NCI-H460 (cell line): ENCODE measurements around the gene TMEM179. TPM values are rescaled to one million over a fixed set of nuclear protein-coding genes. Genes with fewer than 3 reads are reported as not detected.
"Not testable (repeated sequence)": the region's sequence is repeated elsewhere in the genome, so short reads cannot be mapped to it uniquely, and the experiment has no call there.

Experiments
- DNase-seq: peaks from one replicate; pipeline ENCODE4 v3.0.0-alpha.2; 2016; ENCODE audit warnings: low read depth; ENCODE audit errors: extremely low read depth
- total RNA-seq: library from RNA; depleted of rRNA; stranded (reverse); fragments of >200 nt; shearing (Covaris generic); gene quantifications from 2 replicates; pipeline ENCODE4 v1.2.3, GENCODE V29; 2014

Gene TMEM179
- total RNA-seq, 1 experiment from 2014 or later, result 3.8 TPM

DNA sequence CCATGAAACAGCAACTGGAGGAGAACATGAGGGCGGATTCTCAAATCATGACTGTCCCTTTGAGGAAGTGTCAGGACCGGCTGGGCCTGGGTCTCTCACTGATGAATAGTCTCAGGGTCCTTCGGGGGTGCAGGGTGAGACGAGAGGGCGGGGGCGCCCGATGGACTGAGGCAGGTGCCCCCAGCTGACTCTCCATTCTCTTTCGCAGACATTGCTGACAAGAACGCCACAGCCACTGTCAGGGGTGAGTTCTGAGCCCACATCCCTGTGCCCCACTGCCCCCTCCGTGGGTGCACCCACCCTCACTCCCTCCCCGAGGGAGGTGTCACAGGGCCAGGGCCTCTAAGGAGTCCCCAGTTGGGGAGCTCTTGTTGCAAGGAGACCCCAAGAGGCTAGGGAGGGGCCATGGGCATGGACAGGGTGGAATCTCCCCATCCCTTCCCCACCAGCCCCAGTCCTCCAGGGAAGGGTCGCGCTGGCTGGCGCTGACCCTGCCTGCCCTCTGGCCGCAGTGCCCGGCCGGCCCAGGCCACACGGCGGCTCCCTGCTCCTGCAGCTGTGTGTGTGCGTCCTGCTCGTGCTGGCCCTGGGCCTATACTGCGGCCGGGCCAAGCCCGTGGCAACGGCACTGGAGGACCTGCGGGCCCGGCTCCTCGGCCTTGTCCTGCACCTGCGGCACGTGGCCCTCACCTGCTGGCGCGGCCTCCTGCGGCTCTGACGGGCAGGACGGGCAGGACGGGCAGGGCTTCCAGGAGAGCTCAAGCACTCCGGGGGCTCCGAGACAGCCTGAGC lies 16.3 kb downstream of the TMEM179 start:
- DNase-seq, result no peak

DNA sequence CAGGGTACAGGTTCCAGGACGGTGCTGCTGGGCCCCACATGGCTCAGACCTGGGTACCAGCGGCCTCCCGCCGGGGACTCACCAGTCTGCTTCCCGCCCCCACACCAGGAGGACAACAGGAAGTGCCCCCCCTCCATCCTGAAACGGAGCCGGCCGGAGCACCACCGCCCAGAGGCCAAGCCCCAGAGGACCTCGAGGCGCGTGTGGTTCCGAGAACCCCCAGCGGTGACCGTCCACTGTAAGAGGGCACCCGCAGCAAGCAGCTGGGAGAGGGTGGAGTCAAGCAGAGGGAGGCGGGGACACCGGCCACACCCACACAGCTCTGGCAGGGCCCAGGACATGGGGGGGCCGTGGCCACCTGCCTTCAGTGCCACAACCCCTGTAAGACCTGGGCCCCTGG lies 16.9 kb downstream of the TMEM179 start:
- DNase-seq, result no peak

DNA sequence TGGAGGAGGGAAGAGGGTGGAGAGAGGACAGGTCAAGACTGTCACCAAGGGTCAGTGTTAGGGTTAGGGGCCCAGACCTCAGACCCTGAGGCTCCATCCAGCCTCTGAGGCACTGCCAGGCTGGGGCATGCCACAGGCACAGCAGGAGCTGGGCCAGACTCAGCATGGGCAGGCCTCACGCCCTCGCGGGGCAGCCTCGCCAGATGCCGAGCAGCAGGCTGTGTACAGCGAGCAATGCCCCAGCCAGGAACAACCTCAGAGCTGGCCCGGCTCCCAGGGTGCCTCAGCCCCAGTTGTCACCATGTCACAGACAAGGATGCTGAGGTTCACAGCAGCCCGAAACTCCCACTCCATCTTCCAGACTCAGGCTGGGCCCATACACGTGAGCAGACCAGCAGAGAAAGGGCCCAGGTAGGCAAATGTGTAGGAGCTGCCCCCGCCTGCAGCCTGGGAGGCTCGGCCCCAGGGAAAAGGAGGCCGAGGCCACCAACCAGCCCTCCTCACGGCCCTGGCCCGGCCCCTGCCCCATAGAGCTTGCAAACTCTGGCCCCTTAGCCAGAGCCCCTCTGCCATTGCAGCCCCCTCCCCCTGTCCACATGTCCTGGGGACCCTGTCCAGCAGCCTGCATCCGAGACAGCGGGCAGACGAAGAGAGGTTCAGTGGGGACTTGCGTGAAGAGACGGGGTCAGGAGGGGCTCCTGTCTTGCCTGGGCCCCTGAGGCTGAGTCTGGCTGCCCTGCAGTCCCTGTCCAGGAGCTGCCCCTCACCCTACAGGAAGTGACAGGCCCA lies 17.5 kb downstream of the TMEM179 start:
- no peak for DNase-seq

DNA sequence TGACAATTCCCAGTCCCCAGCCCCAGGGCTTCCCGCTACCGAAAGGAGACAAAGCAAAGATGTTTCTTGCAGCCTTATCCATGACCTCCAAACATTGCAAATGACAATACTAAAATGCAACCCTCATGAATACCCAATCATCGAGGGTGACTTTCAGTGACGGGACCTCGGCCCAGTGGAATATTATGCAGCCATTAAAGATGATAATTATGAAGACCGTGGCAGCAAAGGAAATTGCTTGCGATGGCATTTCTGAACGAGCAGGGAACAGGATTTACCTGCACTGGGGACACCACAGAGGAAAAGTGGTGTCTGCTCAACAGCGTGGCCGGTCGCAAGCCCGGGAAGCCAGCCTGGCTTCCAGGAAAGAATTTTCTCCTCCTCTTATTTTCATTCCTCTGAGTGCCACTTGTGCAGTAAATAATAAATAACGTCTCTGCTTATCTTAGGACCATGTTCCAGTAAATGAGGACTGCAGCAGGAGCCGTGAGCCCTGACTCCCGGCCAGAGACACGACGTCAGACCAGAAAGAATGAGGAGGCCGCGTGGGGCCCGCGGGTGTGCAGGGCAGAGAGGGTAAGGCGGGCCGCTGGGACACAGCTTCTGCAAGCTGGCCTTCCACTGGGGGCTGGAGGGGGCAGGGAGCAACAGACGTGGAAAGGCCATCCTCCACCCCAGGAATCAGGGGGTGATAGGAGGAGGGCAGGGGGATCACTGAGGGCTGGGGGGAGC lies 18.4 kb downstream of the TMEM179 start:
- DNase-seq, result no peak

DNA sequence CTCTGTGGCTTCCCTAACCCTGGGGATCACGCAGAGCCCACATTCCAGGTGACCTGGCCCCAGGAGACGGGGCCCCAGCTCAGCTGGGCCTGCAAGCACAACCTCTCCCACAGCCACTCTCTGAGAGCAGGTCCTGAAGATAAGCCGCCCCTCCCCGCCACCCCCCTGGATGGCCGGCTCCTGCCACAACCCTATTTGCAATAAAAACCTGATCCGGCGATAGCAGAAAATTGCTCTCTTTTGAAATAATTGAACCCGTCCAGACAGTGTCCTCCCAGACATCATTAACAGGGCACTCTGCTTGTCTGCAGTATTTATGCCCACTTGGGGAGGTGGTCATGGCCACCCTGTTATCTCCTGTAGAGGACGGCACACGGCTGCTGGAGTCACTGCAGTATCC lies 20.0 kb downstream of the TMEM179 start:
- DNase-seq, result no peak

DNA sequence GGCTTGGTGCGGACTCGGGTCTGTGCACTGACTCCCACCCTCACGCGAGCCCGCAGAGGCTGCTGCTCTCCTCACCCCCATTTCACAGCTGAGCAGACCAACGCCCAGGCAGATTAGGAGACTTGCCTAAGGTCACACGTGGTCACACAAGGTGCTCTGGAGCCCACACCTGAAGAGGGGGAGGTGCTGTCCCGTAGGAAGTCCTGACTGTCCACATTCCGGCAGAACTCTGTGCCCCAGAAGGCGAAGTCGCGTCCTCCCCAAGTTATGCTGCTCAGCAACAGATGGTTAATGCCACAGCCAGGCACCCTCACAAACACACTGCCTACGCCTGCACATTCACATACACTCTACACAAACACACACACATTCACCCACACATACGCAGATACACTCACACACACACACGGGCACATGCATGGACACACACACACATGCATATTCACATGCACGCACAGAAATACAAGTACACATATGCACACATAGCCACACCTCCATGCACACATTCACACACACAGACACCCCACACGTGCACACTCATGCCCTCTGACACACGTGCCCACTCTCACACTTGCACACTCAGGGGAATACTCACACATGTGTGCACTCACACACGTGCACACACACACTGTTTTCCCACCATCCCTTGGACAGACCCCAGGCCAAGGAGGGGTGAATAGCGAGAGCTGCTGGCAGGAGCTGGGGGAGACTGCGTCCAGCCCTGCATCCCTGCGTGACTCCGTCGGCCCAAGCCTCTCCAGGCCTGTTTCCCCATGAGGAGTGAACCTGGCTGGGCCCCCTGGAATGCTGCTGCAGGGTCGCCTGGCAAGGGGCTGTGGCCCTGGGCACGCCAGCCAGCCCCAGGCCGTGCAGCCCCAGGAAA lies 20.9 kb downstream of the TMEM179 start:
- DNase-seq, result no peak

DNA sequence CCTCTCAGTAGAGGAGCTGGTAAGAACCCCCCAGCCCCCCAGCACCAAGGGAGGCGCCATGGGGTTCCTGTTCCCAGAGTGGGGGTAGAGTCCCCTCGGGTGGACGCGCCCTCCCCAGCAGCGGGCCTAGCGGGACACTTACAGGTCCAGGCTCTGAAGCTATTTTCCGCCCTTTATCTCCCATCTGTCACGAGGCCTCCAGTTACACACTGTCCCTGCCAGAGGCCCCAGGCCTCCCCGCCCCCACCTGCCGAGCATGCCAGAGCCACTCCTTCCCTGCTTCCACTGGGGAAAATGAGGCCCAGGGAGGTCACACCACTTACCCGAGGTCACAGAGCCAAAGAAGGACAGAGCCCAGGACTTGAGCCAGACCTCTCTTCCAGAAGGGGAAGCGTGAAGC lies 21.9 kb downstream of the TMEM179 start:
- DNase-seq, result no peak

DNA sequence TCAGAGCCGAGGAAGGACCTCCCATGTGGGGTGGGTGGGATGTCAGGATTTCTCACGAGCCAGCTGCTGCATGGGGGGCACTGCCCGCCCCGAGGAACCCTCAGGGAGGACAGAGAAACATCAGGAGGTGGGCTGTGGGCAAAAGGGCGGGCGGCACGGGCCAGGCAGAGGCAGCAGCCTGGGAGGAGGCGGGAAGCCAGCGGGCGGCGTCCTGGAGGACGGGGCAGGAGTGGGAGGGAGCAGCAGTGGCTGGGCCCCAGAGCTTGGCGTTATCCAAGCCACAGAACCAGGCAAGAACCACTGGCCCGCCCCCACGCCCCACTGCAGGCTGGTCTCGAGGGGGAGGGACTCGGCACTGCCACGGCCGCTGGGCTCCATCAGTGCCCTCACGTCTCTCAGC lies 22.6 kb downstream of the TMEM179 start:
- no peak for DNase-seq

DNA sequence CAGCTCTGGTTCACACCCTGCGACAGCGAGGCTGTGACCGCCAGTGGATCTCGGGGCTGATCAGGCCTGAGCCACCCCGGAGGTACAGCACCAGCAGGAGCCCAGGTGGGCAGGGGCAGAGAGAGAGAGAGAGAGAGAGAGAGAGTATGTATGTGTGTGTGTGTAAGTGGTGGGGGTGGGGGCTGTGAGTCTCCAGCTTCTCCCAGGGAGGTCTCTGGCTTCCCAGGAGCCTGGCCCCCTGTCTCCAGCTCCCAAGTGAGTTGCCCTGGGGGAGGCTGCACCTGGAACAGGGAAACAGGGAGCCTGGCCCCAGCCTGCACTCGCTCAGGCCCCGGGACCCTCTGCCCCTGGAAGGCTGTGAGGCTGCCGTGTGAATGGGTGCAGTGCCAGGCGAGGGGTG lies 23.1 kb downstream of the TMEM179 start:
- no peak for DNase-seq

DNA sequence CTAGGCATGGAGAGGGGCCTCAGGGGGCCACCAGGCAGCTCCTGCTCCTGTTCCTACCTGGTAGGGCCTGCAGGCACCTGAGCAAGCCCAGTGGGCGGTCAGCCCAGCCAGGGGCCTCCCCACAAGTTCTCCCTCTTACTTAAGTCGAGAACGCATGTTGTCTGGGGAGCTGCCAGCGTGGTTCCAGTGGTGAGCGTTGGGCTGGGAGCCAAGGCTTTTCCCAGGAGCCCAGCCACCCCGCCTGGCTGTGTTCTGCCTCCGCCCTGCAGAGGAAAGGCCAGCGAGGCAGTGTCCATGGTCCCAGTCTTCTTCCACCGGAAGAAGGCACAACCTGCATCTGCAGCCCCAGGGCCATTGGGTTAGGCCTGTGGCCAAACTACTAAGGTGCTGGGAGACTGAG lies 23.6 kb downstream of the TMEM179 start:
- no peak for DNase-seq

DNA sequence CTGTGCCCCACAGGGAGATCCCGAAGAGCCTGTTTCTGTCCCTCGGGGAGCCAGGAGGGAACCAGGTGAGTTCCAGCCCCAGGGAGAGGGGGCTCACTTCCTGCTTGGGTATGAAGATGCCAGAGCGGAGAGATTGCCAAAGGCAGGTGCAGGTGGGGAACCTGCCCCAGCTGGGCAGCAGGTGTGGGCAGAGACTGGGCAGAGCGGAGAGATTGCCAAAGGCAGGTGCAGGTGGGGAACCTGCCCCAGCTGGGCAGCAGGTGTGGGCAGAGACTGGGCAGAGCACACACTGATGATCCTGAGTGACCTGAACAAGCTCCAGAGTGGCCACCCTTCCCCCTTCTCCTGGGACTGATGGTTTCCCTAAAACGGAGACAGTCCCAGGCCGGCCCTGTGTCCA lies 24.6 kb downstream of the TMEM179 start:
- DNase-seq, result not testable (repeated sequence)

DNA sequence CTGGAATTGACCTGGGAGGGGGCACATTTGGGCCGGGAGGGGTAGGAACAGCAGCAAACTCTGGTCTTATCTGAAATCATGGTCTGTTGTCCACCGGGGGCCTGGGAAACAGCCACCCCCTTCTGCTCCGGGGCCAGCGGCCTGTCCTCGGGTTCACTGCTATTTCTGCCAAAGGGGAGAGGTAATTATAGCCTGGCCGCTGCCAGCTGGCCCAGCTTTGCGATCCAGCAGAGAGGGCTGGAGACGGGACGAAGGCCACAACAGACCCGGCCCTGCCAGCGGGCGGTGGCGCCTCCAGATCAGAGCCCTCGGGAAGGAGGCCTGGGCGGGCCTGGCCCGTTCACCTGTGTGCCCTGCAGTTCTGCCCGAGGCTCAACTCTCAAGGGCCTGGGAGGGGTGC lies 25.1 kb downstream of the TMEM179 start, which contains the start of gene C14orf180:
TSS of gene C14orf180 (plus strand) at position 258 of the 400 bp plus-strand sequence. CDS start 6,667 bp downstream, outside the sequence.
- no peak for DNase-seq

DNA sequence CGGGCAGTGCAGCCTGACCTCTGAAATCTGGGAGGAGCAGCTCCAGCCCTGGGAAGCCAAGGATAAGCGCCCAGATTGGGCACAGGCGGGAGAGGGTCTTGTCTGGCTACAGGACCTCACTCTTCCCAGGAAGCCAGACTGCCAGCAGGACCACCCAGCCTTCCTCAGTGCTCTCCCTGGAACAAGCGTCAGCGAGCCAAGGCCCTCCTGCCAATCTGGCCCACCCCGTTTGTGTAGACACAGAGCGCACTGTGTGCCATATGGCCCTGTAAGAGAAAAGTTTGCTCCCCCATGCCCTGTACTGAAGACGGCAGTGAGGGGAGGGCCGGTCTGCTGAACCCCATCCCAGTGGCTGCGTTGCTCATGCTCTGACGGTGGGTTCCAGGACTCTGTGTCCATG lies 26.3 kb downstream of the TMEM179 start:
- no peak for DNase-seq

DNA sequence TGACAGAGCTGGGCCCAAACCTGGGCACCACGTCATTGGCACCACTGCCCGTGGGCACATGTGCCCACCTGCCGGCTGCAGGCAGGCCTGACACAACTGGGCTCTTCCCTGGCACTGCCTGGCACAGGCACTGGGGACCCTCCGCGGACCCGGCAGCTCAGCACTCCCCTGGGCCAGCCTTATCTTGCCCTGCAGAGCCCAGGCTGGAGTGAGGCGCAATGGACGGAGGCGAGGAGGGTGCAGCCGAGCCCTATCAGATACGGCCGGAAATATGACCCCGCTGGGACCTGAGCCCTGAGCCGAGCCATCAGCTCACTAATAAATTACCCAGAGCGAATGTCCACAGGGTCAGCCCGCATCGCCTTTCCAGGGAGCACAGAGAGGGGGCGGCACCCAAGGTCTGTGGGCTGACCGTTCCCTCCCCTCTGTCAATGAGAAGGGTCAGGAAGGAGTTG lies 26.7 kb downstream of the TMEM179 start:
- DNase-seq, result no peak

DNA sequence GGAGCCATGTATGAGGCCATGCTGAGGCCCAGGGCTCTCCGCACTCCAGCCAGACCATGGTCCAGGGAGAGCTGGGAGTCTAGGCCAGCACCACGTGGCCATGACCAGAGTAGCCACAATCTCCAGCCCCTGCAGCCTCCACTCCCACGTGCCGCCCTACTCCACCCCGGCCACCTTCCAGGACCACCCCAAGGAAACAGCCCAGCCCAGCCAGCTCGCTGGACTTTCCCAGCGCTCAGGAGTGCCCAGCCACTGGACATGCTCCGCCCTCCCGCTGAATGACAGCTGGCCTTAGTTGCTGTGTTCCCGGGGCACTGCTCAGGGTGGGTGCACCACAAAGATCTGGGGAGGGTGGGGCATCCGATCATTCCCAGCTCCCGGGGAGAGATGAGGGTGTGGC lies 27.1 kb downstream of the TMEM179 start:
- DNase-seq, result no peak

DNA sequence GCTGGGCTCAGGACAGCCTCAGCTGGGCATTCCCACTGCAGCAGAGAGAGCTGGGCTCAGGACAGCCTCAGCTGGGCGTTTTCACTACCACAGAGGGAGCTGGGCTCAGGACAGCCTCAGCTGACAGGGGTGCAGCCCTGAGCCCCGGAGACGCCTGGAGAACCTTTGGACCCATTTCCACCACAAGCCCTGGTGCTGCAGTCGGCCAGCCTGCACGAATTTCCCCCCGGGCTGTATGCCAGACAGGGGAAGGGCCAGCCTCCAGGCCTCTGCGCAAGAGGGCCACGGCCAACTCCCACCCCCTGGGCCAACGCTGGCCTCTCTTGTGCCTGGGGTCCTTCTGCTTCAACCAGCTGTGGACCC lies 27.6 kb downstream of the TMEM179 start:
- no peak for DNase-seq

DNA sequence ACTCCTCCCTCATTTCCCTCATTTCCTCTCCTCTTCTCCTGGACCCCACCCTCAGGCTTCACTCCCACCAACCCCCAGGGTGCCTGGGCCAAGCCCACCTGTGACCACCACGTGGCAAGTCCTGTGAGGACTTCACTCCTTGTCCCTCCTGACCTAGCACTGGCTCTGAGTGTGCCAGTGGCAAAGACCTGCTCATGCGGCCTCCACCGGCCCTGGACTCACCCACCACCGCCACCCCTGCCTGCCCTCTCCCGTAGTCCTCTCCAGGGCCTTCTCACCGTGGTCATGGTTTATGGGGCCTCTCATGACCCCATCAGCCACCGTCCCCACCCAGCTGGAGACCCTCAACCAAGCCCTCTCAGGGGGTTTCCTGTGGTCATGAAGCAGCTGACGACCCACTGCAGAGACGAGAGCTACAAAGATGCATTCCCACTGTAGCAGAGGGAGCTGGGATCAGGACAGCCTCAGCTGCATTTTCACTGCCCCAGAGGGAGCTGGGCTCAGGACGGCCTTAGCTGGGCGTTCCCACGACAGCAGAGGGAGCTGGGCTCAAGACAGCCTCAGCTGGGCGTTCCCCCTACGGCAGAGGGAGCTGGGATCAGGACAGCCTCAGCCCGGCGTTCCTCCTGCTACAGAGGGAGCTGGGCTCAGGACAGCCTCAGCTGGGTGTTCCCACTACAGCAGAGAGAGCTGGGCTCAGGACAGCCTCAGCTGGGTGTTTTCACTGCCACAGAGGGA lies 28.2 kb downstream of the TMEM179 start:
- DNase-seq, result no peak

DNA sequence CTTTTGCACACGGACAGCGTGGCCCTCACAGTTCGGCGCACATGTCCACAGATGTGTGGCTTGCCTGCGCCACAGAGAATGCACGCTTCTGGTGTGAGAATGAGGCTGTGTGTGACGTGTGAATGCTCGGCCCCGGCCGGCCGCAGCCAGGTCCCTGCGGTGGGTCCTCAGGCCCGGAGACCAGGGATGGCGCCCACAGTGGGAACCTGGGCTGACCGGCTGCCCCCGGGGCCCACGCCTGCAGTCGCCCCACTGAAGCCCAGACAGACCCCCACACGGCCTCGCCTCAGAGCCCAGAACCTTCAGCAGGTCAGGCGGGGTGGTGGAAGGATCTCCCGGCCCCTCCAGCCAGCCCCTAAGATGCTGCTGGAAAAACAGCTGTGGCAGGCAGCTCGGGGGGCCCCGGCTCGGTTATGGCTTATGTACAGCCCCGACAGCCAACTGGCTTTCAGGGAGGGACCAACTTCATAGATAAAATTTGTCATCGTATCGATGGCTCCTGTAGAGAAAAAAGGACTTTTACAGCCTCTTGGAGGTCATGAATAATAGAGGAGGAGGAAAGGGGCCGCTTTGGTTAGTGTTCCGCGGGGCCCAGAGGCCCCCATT lies 29.5 kb downstream of the TMEM179 start:
- no peak for DNase-seq

DNA sequence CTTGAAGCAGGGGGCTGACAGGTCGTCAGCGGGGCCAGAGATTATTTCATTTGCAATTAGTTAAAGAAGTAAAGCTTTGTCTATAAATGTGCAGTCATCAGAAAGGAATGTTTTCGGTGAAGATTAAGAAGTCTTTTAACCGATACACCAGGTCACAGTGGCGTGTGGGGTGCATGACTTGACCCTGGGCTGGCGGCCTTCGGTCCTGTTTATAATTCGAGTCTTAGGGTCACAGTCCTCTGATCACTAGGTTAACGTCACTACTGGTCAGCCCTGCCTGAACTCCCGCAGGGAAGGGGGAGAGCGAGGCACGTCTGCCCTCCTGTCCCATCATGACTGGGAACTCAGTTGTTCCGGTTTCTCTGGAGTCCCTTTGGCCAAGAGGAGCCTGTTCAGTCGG lies 30.0 kb downstream of the TMEM179 start:
- DNase-seq, result no peak
